ENCODE results near the gene PRPF38B. TPM values are rescaled to one million over a fixed set of nuclear protein-coding genes. Genes with fewer than 3 reads are reported as not detected.

The PRPF38B gene
- total RNA-seq, 1 donor from 2014 or later = 25.3 TPM

- peaks cover 11% of the 10 kb centered on the region for H3K36me3 Mint-ChIP-seq (ENCODE audit: low read depth)
- H3K27ac Mint-ChIP-seq (ENCODE audit: unreplicated experiment) = no peak overlapping the region
- H3K4me3 Mint-ChIP-seq (ENCODE audit: unreplicated experiment) = no peak overlapping the region
- no peak for TF ChIP-seq CTCF (IDR thresholded peaks at IDR 0.05)
- no peaks in the 10 kb centered on the region for H3K27me3 Mint-ChIP-seq (ENCODE audit: low read depth)
- peaks cover 1% of the 10 kb centered on the region for H3K9me3 Mint-ChIP-seq (ENCODE audit: low read depth)
- no peak for DNase-seq (ENCODE audit: low spot score)
- H3K4me1 Mint-ChIP-seq (ENCODE audit: low read depth) = peaks cover 7% of the 10 kb centered on the region
Observed at GRCh38 chr1:108646648-108647269, 45.4 kb upstream of the PRPF38B start.

GRCh38 chr1:108653431-108654105 is 38.5 kb upstream of the PRPF38B start:
- H3K9me3 Mint-ChIP-seq (ENCODE audit: low read depth) = peaks cover 6% of the 10 kb centered on the region
- no peaks in the 10 kb centered on the region for H3K4me1 Mint-ChIP-seq (ENCODE audit: low read depth)
- H3K27me3 Mint-ChIP-seq (ENCODE audit: low read depth) = no peaks in the 10 kb centered on the region
- no peak for DNase-seq (ENCODE audit: low spot score)
- no peak for TF ChIP-seq CTCF (IDR thresholded peaks at IDR 0.05)
- peaks cover 14% of the 10 kb centered on the region for H3K36me3 Mint-ChIP-seq (ENCODE audit: low read depth)
- H3K27ac Mint-ChIP-seq (ENCODE audit: unreplicated experiment) = no peak overlapping the region
- H3K4me3 Mint-ChIP-seq (ENCODE audit: unreplicated experiment) = no peak overlapping the region

GRCh38 chr1:108657356-108658080 is 34.6 kb upstream of the PRPF38B start:
- no peaks in the 10 kb centered on the region for H3K27me3 Mint-ChIP-seq (ENCODE audit: low read depth)
- TF ChIP-seq CTCF (IDR thresholded peaks at IDR 0.05) = no peak
- no peak for DNase-seq (ENCODE audit: low spot score)
- H3K4me1 Mint-ChIP-seq (ENCODE audit: low read depth) = peaks cover 6% of the 10 kb centered on the region
- H3K4me3 Mint-ChIP-seq (ENCODE audit: unreplicated experiment) = no peak overlapping the region
- H3K27ac Mint-ChIP-seq (ENCODE audit: unreplicated experiment) = no peak overlapping the region
- H3K9me3 Mint-ChIP-seq (ENCODE audit: low read depth) = no peaks in the 10 kb centered on the region
- H3K36me3 Mint-ChIP-seq (ENCODE audit: low read depth) = peaks cover 3% of the 10 kb centered on the region

- TF ChIP-seq CTCF (IDR thresholded peaks at IDR 0.05) = no peak
- Mint-ChIP-seq H3K4me3 (ENCODE audit: unreplicated experiment) (peak within 1 kb of the TSS; percentile 76), H3K4me1 (ENCODE audit: low read depth) (peaks cover 6% of the 10 kb centered on the region), H3K36me3 (ENCODE audit: low read depth) (no peaks in the 10 kb centered on the region), H3K9me3 (ENCODE audit: low read depth) (no peaks in the 10 kb centered on the region), H3K27me3 (ENCODE audit: low read depth) (no peaks in the 10 kb centered on the region), H3K27ac (ENCODE audit: unreplicated experiment) (peak within 1 kb of the TSS; percentile 87)
- DNase-seq (ENCODE audit: low spot score) = no peak
Observed at GRCh38 chr1:108661030-108661609, 31.0 kb upstream of the PRPF38B start, which contains the start of gene HENMT1. Gene HENMT1, minus strand, starts transcription at chr1:108661093. Its CDS starts 1,209 bp downstream, at chr1:108659884.

GRCh38 chr1:108663074-108663473 is 29.0 kb upstream of the PRPF38B start:
- no peak for TF ChIP-seq CTCF (IDR thresholded peaks at IDR 0.05)
- Mint-ChIP-seq H3K27me3 (ENCODE audit: low read depth) (no peaks in the 10 kb centered on the region), H3K9me3 (ENCODE audit: low read depth) (no peaks in the 10 kb centered on the region), H3K27ac (ENCODE audit: unreplicated experiment) (no peak overlapping the region), H3K4me1 (ENCODE audit: low read depth) (peaks cover 6% of the 10 kb centered on the region), H3K4me3 (ENCODE audit: unreplicated experiment) (no peak overlapping the region), H3K36me3 (ENCODE audit: low read depth) (no peaks in the 10 kb centered on the region)
- DNase-seq (ENCODE audit: low spot score) = no peak
